GM18909 (cell line): Measurements from ENCODE around the gene LDLRAD3.

Source experiments
- ATAC-seq: cut with Tn5 transposase; IDR thresholded peaks from one replicate; pipeline ENCODE4 v1.9.1; 2021; ENCODE audit warnings: mild to moderate bottlenecking; ENCODE audit not compliant: unreplicated experiment, poor library complexity

The LDLRAD3 gene

GRCh38 chr11:36278531-36279282 lies 334.8 kb downstream of the LDLRAD3 start:
- ATAC-seq, result no peak

- no peak for ATAC-seq
Observed at GRCh38 chr11:36280531-36280930, 336.7 kb downstream of the LDLRAD3 start.
